COLO668 (cell line): ENCODE measurements around the gene ECPAS.
A peak's percentile ranks its signal among the peaks of the same experiment; 100 is the strongest.
"Not testable (repeated sequence)": the region's sequence is repeated elsewhere in the genome, so short reads cannot be mapped to it uniquely, and the experiment has no call there.

ENCODE experiments used
- DNase-seq: peaks from one replicate; lab custom pipeline; 2025; ENCODE audit not compliant: unreplicated experiment; lab: John Stamatoyannopoulos, UW

The ECPAS gene

GRCh38 chr9:111356481-111357244 lies 127.5 kb downstream of the ECPAS start:
- DNase-seq = no peak

GRCh38 chr9:111352545-111352944 lies 131.6 kb downstream of the ECPAS start:
- no peak for DNase-seq

- no peak for DNase-seq
Measured at GRCh38 chr9:111350556-111350955, 133.6 kb downstream of the ECPAS start.

GRCh38 chr9:111349766-111350165 lies 134.4 kb downstream of the ECPAS start:
- DNase-seq = peak; percentile 11

GRCh38 chr9:111348821-111349271 lies 135.3 kb downstream of the ECPAS start:
- DNase-seq = peak; percentile 7

- DNase-seq = not testable (repeated sequence)
Measured at GRCh38 chr9:111334318-111334863, 149.8 kb downstream of the ECPAS start.

GRCh38 chr9:111330124-111330523 lies 154.1 kb downstream of the ECPAS start, which contains the start of gene OR2K2:
Gene OR2K2 (minus strand): TSS chr9:111330224. CDS start chr9:111328433, 1,791 bp downstream.
- no peak for DNase-seq

GRCh38 chr9:111320631-111321030 lies 163.6 kb downstream of the ECPAS start:
- DNase-seq = no peak

- no peak for DNase-seq
Measured at GRCh38 chr9:111316796-111317195, 167.4 kb downstream of the ECPAS start.
